Mononuclear cell (primary cell): Measurements from ENCODE around the gene TPRG1L. TPM values are rescaled to one million over a fixed set of nuclear protein-coding genes. Genes with fewer than 3 reads are reported as not detected.

ENCODE experiments used
- H3K27me3 ChIP-seq: 2 replicates; pipeline ENCODE4 v1.6.0; 2011; ENCODE audit warnings: low read length, control low read depth; ENCODE audit not compliant: insufficient read depth
- H3K4me1 ChIP-seq: 2 replicates; pipeline ENCODE4 v1.5.1; 2011; ENCODE audit warnings: mild to moderate bottlenecking, low read length, control low read depth; ENCODE audit not compliant: insufficient read depth
- H3K4me3 ChIP-seq: 2 replicates; pipeline ENCODE4 v1.5.1; 2011; ENCODE audit warnings: mild to moderate bottlenecking, low read length, moderate library complexity
- H3K9me3 ChIP-seq: 2 replicates; pipeline ENCODE4 v1.5.1; 2011; ENCODE audit warnings: low read depth, mild to moderate bottlenecking, control low read depth, low read length
- total RNA-seq: library from RNA; depleted of rRNA; stranded (reverse); fragments of >200 nt; gene quantifications from one replicate; pipeline ENCODE4 v1.2.3, GENCODE V29; 2012

TPRG1L gene
- total RNA-seq, 1 donor, result 27.5 TPM

DNA sequence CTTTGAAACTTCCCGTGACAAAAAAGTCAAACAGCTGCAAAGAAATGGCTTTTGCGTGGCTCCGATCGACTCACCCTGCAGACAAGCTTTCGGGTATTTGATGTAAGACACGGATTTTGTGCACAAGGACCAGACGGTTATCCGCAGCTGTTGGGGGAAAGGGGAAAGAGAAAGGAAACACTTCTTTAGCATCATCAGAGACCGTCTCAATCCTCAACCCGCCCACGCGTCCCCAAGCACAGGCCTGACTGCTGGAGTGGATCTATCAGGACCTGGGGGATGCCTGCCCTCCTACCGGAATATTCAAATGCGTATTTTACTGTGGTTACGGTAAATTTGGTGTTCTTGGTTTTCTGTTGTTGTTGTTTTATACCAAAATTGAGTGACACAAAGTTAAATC is 13.9 kb downstream of the TPRG1L start:
- Histone ChIP-seq H3K4me1 (no peaks in the 10 kb centered on the region), H3K27me3 (no peaks in the 10 kb centered on the region), H3K4me3 (no peak overlapping the region), H3K9me3 (no peaks in the 10 kb centered on the region)

DNA sequence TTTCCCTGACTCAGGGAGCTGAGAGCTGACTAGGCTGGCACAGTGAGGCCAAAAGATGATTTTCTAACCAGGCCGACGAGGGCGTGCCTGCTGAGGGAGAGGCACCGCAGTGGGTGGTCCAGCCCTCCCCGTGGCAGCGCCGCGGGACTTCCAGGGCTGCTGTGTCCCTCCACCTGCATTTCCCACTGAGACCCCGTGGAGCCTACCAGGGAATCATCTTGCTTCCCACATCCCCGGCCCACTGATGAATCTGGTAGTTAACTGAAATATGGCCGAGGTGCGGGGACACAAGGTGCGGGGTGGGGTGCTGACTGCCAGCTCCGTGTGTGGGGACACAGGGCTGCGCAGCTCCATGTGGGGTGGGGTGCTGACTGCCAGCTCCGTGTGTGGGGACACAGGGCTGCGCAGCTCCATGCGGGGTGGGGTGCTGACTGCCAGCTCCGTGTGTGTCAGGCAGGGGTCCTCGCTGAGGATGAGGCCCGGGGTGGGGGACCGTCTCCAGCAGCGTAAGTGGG is 14.6 kb downstream of the TPRG1L start:
- Histone ChIP-seq H3K9me3 (no peaks in the 10 kb centered on the region), H3K4me3 (no peak overlapping the region), H3K4me1 (no peaks in the 10 kb centered on the region), H3K27me3 (no peaks in the 10 kb centered on the region)

- no peaks in the 10 kb centered on the region for H3K4me1 ChIP-seq
- H3K4me3 ChIP-seq, result no peak overlapping the region
- no peaks in the 10 kb centered on the region for H3K27me3 ChIP-seq
- H3K9me3 ChIP-seq, result no peaks in the 10 kb centered on the region
Observed at GRCh38 chr1:3640121-3640837, 15.5 kb downstream of the TPRG1L start.

DNA sequence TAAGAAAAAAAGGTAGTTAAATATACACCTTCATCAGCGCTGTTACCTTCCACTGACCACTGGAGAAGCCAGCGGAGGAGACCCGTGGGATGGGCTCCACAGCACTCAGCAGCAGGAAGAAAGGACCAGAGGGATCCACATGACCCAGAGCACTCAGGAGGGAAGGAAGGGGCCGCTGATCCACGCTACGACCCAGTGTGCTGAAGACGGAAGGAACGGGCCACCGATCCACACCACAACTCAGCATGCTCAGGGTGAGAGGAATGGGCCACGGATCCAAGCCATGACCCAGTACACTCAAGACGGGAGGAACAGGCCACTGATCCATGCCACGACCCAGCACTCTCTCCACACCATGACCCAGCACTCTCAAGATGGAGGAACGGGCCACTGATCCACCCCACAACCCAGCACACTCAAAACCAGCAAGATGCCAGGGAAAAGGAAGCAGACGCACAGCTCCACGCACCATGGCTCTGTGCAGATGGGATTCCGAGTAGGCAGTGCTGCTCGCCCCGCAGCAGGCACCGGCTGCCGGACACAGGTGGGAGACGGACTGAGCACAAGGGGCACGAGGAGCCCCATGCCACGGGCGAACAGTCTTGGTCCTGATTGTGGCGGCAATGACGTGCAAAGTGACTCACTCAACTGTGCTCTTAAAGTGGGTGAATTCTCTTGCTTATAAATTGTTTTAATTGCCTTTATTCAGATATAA is 16.4 kb downstream of the TPRG1L start:
- Histone ChIP-seq H3K4me3 (no peak overlapping the region), H3K9me3 (no peaks in the 10 kb centered on the region), H3K4me1 (no peaks in the 10 kb centered on the region), H3K27me3 (no peaks in the 10 kb centered on the region)

- Histone ChIP-seq H3K27me3 (no peaks in the 10 kb centered on the region), H3K9me3 (no peaks in the 10 kb centered on the region), H3K4me1 (no peaks in the 10 kb centered on the region), H3K4me3 (no peak overlapping the region)
Observed at GRCh38 chr1:3641816-3642215, 17.0 kb downstream of the TPRG1L start.

- Histone ChIP-seq H3K4me1 (no peaks in the 10 kb centered on the region), H3K9me3 (no peaks in the 10 kb centered on the region), H3K4me3 (no peak overlapping the region)
Observed at GRCh38 chr1:3642919-3643675, 18.3 kb downstream of the TPRG1L start.

DNA sequence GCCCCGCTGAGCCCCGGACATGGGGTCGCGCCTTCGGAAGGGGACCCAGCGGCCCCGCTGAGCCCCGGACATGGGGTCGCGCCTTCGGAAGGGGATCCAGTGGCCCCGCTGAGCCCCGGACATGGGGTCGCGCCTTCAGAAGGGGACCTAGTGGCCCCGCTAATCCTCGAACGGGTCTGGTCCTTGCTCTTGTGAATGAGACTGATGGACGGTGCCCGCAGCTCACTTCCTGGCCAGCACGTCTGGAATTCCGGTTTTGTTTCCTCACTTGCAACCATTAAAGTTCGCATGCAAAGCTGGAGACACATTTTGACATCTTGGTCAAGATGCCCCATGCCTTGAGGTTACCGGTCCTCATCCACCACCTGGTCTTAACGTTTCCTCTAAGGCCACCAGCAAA is 19.5 kb downstream of the TPRG1L start:
- Histone ChIP-seq H3K9me3 (no peaks in the 10 kb centered on the region), H3K4me3 (no peak overlapping the region), H3K27me3 (no peaks in the 10 kb centered on the region), H3K4me1 (peaks cover 6% of the 10 kb centered on the region)

More at GRCh38 chr1:3642919-3643675, 18.3 kb downstream of the TPRG1L start:
- no peaks in the 10 kb centered on the region for H3K27me3 ChIP-seq

- Histone ChIP-seq H3K9me3 (no peaks in the 10 kb centered on the region), H3K4me1 (peaks cover 14% of the 10 kb centered on the region), H3K4me3 (no peak overlapping the region), H3K27me3 (peaks cover 2% of the 10 kb centered on the region)
Observed at GRCh38 chr1:3645247-3645646, 20.4 kb downstream of the TPRG1L start.

DNA sequence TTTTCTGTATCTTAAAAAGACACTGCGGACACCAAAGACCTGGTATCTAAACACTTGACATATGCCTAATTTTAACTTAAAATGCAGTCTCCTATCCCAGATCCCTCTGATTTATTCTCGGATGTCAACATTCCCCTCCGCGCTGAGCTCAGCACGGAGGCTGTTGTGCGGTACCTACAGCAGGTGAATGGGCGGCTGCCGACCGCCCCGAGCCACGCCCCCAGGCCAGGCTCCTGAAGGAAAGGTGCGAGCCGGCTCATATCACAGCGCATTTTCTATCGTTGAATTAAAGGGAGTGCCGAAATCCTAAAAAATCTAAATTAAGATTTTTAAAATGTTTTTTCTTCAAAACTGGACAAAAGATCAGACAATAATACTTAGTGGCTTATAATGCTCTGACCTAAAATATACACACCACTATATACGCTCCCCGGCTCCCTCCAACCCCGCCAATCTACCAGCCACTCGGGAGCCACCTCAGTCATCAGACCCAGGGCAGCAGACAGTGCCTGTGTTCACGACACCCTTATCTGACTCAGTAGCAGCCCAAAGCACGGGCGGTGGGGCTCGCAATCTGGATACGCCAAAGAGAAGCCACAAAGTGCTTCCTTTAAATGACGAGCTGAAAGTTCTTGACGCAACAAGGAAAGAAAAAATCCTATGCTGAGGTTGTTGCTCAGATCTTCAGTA is 21.0 kb downstream of the TPRG1L start:
- Histone ChIP-seq H3K9me3 (no peaks in the 10 kb centered on the region), H3K27me3 (peaks cover 8% of the 10 kb centered on the region), H3K4me1 (peaks cover 19% of the 10 kb centered on the region), H3K4me3 (no peak overlapping the region)

DNA sequence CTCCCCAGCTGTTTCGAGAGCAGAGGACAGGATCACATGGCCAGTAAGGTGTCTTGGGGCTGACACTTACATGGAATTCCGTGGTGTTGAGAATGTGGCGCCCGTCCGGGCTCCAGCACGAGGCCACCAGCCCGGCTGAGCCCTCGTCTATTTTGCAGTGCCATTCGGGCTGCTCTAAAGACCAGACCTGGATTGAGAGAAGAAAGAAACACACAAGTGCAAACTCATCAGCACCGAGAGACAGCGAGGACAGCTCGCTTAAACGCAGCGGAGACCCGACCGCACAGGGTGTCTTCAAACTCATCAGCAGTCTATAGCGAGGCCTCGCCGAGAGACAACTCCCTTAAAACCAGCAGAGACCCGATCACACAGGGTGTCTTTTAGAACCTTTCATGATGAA is 21.8 kb downstream of the TPRG1L start:
- Histone ChIP-seq H3K4me3 (no peak overlapping the region), H3K4me1 (peaks cover 27% of the 10 kb centered on the region), H3K9me3 (no peaks in the 10 kb centered on the region), H3K27me3 (peaks cover 16% of the 10 kb centered on the region)

- H3K9me3 ChIP-seq, result no peaks in the 10 kb centered on the region
- peak within 1 kb of the TSS; percentile 65 for H3K4me3 ChIP-seq
- peaks cover 38% of the 10 kb centered on the region for H3K27me3 ChIP-seq
- peaks cover 39% of the 10 kb centered on the region for H3K4me1 ChIP-seq
Observed at GRCh38 chr1:3649342-3650247, 24.8 kb downstream of the TPRG1L start, which contains the start of gene WRAP73. Gene WRAP73, minus strand, starts transcription at chr1:3650103. Its CDS starts 104 bp downstream, at chr1:3649999.

GRCh38 chr1:3650248-3651025 is 25.6 kb downstream of the TPRG1L start:
- Histone ChIP-seq H3K9me3 (no peaks in the 10 kb centered on the region), H3K27me3 (peaks cover 45% of the 10 kb centered on the region), H3K4me3 (peak overlapping the region; percentile 65), H3K4me1 (peaks cover 39% of the 10 kb centered on the region)
